Measurements from ENCODE around the gene ACTG2. TPM values are rescaled to one million over a fixed set of nuclear protein-coding genes. Genes with fewer than 3 reads are reported as not detected.
"Not testable (repeated sequence)": the region's sequence is repeated elsewhere in the genome, so short reads cannot be mapped to it uniquely, and the experiment has no call there.

ACTG2 gene
- total and polyA plus RNA-seq, 8 donors, result 143 to 2,977 (median 957) TPM

GRCh38 chr2:73901143-73901542, 8.3 kb downstream of the ACTG2 start:
- DNase-seq, result no peak
- 67 to 100% (median 86%) methylated on average over 9 to 10 of the region's 10 CpGs for WGBS, 5 donors
- intact Hi-C loops (cut with DNase I; ENCODE audit: low total_unique reads), result no loop called here
- Histone ChIP-seq H3K27me3 (no peaks in the 10 kb centered on the region), H3K4me3 (peak overlapping the region in 2 of 4 donors; percentile 1 to 25), H3K36me3 (peaks cover 0 to 23% (median 5%) of the 10 kb centered on the region in 4 donors), H3K4me1 (peaks cover 0 to 17% (median 7%) of the 10 kb centered on the region in 4 donors), H3K9me3 (no peaks in the 10 kb centered on the region), H3K27ac (peak overlapping the region in 1 of 5 donors; percentile 92)
- TF ChIP-seq, protein P1, sequence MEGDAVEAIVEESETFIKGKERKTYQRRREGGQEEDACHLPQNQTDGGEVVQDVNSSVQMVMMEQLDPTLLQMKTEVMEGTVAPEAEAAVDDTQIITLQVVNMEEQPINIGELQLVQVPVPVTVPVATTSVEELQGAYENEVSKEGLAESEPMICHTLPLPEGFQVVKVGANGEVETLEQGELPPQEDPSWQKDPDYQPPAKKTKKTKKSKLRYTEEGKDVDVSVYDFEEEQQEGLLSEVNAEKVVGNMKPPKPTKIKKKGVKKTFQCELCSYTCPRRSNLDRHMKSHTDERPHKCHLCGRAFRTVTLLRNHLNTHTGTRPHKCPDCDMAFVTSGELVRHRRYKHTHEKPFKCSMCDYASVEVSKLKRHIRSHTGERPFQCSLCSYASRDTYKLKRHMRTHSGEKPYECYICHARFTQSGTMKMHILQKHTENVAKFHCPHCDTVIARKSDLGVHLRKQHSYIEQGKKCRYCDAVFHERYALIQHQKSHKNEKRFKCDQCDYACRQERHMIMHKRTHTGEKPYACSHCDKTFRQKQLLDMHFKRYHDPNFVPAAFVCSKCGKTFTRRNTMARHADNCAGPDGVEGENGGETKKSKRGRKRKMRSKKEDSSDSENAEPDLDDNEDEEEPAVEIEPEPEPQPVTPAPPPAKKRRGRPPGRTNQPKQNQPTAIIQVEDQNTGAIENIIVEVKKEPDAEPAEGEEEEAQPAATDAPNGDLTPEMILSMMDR (IDR thresholded peaks at IDR 0.05), result no peak
- no peak for TF ChIP-seq POLR2A (IDR thresholded peaks at IDR 0.05)
- TF ChIP-seq EP300 (IDR thresholded peaks at IDR 0.05), result no peak
- TF ChIP-seq POLR2AphosphoS5 (IDR thresholded peaks at IDR 0.05), result no peak

- no peak overlapping the region for H3K4me3 ChIP-seq
- WGBS, 5 donors, result 70 to 83% (median 80%) methylated on average over 4 of the region's 4 CpGs
- H3K9me3 ChIP-seq, result no peaks in the 10 kb centered on the region
- peaks cover 0 to 23% (median 5%) of the 10 kb centered on the region in 4 donors for H3K36me3 ChIP-seq
- intact Hi-C loops (cut with DNase I; ENCODE audit: low total_unique reads), result no loop called here
- H3K27ac ChIP-seq, result peak overlapping the region in 2 of 5 donors; percentile 56 to 57
- no peak for TF ChIP-seq EP300 (IDR thresholded peaks at IDR 0.05)
- TF ChIP-seq POLR2AphosphoS5 (IDR thresholded peaks at IDR 0.05), result no peak
- no peak for TF ChIP-seq POLR2A (IDR thresholded peaks at IDR 0.05)
- TF ChIP-seq, protein P1 (IDR thresholded peaks at IDR 0.05), result no peak
- no peak for DNase-seq
- no peaks in the 10 kb centered on the region for H3K27me3 ChIP-seq
- peaks cover 0 to 17% (median 4%) of the 10 kb centered on the region in 4 donors for H3K4me1 ChIP-seq
These were observed 9.5 kb downstream of the ACTG2 start for GRCh38 chr2:73902284-73902683.

DNA sequence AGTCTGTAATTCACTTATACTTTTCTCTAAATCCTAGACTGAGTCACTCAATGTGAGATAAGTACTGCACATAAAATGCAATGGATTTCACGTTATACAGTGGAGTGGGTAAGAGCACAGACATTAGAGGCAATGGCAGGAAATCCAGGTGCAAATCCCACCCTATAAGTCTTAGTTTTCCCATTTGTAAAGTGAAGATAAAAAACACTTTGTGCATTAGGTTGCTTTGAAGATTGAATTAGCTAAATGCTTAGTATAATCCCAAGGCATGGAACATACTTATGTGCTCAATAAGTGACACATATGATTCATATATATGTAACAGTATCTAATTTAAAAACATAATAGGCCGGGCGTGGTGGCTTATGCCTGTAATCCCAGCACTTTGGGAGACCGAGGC, 10.5 kb downstream of the ACTG2 start:
- H3K36me3 ChIP-seq, result peaks cover 0 to 23% (median 5%) of the 10 kb centered on the region in 4 donors
- no peak overlapping the region for H3K4me3 ChIP-seq
- no peak for TF ChIP-seq EP300 (IDR thresholded peaks at IDR 0.05)
- intact Hi-C loops (cut with DNase I; ENCODE audit: low total_unique reads), result no loop called here
- DNase-seq, result no peak
- H3K27ac ChIP-seq, result peak overlapping the region in 1 of 5 donors; percentile 56
- H3K27me3 ChIP-seq, result no peaks in the 10 kb centered on the region
- 61 to 84% (median 76%) methylated on average over 4 of the region's 4 CpGs for WGBS, 5 donors
- H3K9me3 ChIP-seq, result no peaks in the 10 kb centered on the region
- peaks cover 0 to 18% (median 8%) of the 10 kb centered on the region in 4 donors for H3K4me1 ChIP-seq

- intact Hi-C loops (cut with DNase I; ENCODE audit: low total_unique reads); H3K27me3 ChIP-seq; DNase-seq; H3K9me3 ChIP-seq; H3K4me3 ChIP-seq: not testable (repeated sequence)
- 84 to 92% (median 90%) methylated on average over 5 of the region's 5 CpGs for WGBS, 5 donors
- Histone ChIP-seq H3K4me1 (peaks cover 0 to 18% (median 8%) of the 10 kb centered on the region in 4 donors), H3K36me3 (peaks cover 0 to 31% (median 5%) of the 10 kb centered on the region in 4 donors), H3K27ac (peak overlapping the region in 2 of 5 donors; percentile 31 to 56)
These were observed 11.3 kb downstream of the ACTG2 start for GRCh38 chr2:73903949-73904613.

- 70 to 95% (median 88%) methylated on average over 1 of the region's 1 CpG for WGBS, 5 donors
- TF ChIP-seq EP300 (IDR thresholded peaks at IDR 0.05), result no peak
- TF ChIP-seq, protein P1 (IDR thresholded peaks at IDR 0.05), result no peak
- TF ChIP-seq POLR2AphosphoS5 (IDR thresholded peaks at IDR 0.05), result no peak
- no peak for TF ChIP-seq POLR2A (IDR thresholded peaks at IDR 0.05)
- H3K27ac ChIP-seq, result peak overlapping the region in 1 of 5 donors; percentile 7
These were observed 12.1 kb downstream of the ACTG2 start for GRCh38 chr2:73904952-73905351.

More at GRCh38 chr2:73904952-73905351, 12.1 kb downstream of the ACTG2 start:
- Histone ChIP-seq H3K4me1 (peaks cover 0 to 16% (median 7%) of the 10 kb centered on the region in 4 donors), H3K4me3 (no peak overlapping the region), H3K9me3 (no peaks in the 10 kb centered on the region), H3K36me3 (peaks cover 0 to 34% (median 5%) of the 10 kb centered on the region in 4 donors), H3K27me3 (no peaks in the 10 kb centered on the region)
- no peak for DNase-seq
- intact Hi-C loops (cut with DNase I; ENCODE audit: low total_unique reads), result no loop called here
